Measurements from ENCODE around the gene ASZ1.

ASZ1 gene

DNA sequence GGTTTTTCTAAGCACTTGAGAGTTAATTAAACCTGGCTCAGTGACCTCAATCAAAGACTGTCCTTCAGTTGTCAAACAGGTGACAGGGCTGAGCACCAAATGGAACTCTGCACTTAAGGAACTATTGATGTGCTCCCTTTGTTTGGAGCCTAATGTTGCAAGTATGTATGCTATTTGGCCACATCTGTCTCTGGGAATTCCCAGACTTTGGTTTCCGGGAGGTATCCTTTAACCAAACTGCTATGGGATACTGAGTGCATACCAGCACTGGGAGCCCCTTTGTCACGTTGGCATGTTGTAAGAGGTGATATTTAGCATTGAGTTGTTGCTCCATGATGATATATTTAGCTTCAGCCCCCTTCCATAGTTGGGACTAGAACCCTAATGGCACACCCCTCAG is 25.2 kb downstream of the ASZ1 start:
- no peak for DNase-seq (ENCODE audit: low read depth)

DNA sequence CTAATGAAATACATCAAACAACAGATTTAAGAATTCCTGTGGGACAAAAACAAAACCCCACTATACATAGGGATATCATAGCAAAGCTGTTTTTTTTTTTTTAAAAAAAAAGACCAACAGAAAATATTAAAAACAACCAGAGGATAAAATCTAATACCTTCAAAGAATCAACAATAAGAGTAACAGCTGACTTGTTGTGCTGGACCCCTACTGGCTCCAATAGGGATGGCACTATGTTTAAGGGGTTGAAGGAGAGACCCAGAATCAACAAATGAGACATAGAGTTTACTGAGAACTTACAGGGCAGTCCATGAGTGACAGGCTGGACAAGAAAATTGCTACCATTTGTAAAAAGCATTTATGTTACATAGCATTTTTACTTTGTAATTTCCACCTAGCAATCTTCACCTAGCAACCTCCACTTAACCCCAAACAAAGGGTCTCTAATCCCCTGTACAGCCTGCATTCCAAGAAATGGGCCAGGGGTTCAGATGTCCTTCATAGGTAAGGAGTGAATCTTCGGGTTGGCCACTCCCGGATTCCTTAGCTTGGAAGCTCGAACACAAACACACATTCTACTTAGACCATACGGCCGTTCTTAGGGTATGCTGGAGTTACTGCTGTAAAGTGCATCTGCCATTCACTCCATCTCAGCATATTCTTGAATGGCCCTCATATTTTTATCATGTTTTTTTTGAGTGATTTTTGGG is 25.8 kb downstream of the ASZ1 start:
- DNase-seq (ENCODE audit: low read depth), result no peak

DNA sequence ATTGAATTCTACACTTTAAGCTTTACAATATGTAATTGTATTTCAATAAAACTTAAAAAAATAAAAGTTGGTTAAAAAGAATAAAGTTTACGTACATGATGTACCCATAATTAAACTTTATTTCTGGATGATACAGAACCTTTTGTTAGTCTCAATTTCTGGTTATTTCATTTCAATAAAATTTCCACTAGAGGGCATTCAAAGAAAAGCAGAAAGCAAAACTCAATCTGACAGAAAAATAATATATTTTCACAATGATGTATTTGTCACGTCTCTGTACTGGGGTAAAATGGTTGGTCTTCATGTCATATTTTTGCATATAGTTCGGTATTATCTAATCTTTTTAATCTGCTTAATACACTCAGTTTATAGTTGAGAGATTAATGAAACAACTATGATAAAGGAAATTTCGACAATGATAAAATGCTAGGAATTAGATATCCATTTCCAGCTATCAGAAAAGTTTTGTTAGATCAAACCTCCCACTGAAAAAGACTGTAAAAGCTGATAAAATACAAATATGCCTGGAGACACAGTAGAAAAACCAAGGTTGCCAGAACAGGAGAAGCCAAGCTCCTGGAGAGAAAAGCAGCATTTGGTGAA is 27.4 kb downstream of the ASZ1 start:
- no peak for DNase-seq (ENCODE audit: low read depth)

DNA sequence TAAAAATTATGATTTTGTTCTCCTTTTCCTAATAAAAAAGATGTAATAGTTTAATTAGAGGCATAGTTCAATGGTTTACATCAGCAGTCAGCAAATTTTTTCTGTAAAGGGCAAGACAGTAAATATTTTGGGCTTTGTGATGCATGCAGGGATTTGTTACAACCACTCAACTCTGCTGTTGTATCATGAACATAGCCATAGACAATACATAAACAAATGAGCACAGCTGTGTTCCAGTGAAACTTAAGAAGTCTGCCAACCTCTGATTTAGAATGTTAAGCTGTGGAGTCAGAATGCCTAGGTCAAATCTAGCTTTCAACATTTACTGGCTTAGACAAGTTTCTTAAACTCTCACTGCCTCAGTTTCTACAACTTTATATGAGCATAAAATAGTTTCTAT is 31.6 kb downstream of the ASZ1 start:
- DNase-seq (ENCODE audit: low read depth), result no peak

DNA sequence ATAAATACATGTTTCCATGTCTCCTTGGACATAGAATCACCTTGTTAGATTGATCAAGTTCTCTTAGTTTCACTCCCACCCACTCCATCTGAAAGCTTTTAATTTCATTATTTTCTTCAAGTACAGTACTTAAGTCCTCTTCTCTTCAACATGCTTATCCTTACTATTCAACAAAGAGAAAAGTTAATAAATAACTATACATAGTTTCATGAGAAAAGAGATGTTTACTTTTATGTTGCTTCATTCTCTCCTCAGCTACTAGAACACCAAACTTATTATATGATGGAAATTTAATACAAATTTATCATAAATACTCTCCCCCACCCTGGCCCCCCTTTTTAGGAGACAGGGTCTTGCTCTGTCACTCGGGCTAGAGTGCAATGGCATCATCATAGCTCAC is 33.5 kb downstream of the ASZ1 start:
- DNase-seq (ENCODE audit: low read depth), result no peak

DNA sequence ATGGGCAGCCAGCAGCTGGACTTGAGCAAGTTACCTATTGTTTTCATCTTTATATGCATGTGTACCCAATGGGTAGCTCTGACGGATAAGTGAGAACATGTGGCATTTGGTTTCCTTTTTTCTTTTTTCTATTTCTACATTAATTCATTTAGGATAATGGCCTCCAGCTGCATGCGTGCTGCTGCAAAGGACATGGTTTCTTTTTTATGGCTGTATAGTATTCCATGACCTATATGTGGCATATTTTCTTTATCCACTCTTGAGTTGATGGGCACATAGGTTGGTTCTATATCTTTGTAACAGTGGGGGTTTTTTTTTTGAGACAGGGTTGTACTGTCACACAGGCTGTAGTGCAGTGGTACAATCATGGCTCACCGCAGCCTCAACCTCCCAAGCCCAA is 37.4 kb downstream of the ASZ1 start:
- DNase-seq (ENCODE audit: low read depth), result no peak

DNA sequence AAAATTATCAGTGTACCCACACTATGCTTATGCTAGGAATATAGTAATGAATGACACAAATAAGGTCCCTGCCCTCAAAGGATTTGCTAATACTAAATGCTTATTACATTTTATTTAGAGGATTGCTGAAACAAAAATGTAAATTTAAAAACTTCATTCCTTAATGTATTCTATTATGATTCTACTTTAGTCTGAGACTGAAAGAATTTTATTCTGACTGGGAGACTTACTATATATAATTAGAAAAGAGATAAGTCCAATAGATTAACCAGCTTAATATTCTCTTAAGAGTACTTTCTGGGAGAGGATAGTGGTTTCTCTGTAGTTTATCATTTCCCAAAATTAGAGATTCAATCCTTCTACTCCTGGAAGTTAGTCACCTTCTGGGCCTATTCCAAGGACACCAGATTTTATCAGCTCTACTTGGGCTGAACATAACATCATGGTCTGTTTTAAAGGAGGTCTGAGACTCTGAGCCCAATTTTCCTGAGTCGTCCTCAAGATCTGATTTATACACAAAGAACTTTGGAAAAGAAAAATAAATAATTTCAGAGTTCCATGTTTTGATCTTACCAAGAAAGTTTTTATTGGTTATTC is 41.1 kb downstream of the ASZ1 start:
- DNase-seq (ENCODE audit: low read depth), result no peak

DNA sequence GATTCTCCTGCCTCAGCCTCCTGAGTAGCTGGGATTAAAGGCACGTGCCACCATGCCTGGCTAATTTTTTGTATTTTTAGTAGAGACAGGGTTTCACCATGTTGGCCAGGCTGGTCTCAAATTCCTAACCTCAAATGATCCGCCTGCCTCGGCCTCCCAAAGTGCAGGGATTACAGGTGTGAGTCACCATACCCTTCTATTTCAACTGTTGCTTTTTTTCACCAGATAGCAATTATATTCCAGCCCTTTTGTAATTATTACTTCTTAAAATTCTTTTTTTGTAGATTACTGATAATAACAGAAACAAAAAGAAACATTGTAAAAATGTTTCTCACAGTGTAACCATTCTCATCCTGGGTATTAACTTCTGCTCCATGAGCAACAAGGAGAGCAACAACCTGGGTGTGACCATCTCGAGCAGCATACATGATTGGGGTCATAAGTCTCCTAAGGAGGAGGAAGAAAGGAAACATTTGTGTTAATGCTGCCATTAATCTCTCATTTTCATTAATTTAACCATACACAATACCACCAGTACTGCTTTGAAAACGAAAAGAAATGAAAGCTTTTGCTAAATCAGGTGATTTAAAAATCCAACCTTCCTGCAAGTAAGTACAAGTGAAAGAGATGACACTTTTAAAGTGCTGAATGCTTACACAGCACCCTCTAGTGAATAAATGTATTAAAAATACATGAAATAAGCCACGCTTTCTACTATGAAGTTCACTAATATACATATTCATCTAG is 41.8 kb downstream of the ASZ1 start:
- DNase-seq (ENCODE audit: low read depth), result no peak

DNA sequence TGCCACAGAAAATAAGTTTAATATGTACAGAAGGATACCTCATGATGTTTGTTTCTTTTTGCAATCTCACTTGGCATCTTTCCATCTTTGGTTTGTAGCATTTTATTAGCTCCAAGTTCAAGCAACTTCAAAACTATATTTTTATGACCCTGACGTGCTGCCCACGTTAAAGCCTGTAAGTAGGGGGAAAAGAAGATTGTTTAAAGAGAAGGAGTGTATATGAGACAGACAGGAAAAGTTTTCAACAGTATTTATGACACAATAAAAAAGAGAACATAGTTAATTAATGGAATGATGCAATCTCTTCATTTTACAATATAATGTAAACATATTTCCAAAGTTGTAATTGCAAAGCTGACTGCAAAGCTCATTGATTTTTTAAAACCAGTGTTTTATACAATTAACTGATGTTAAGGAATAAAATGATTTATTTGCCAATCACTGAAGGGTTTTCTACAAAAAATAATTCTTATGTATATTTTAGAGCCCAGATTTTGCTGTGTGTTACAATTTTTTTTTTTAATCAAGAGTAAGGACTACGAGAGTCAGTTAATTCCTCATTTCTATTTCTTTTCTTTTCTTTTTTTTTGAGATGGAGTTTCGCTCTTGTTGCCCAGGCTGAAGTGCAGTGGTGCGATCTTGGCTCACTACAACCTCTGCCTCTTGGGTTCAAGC is 42.5 kb downstream of the ASZ1 start:
- no peak for DNase-seq (ENCODE audit: low read depth)

DNA sequence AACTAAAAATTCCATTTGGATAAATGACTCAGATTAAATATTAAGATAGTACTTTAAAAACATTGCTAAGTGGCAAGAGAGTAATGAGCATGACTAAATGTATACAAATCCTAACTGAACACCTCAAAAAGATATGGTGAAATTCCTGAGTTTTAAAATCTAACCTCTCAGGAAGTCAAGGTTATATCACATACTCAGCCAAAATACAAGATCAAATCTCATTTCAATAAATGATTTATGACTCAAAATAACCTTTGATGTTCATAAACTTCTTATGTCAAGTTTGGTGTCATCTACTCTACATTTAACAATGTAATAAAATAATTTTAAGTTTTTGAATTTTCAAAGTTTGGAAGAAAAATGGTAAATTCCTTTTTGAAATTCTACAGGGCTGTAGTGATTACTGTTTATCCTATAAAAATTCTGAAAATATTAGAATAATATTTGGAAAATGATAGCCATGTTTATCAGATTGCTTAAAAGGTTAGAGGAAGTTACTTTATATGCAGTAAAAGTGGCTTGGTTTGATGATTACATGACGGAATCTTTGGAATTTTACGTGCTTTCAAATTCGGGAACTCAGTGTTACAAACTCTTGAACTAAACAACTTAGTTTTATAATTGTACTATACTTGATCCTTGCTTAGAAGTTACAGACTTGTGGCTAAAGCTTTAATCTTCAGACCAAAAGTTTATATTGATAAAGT is 43.7 kb downstream of the ASZ1 start:
- DNase-seq (ENCODE audit: low read depth), result no peak

DNA sequence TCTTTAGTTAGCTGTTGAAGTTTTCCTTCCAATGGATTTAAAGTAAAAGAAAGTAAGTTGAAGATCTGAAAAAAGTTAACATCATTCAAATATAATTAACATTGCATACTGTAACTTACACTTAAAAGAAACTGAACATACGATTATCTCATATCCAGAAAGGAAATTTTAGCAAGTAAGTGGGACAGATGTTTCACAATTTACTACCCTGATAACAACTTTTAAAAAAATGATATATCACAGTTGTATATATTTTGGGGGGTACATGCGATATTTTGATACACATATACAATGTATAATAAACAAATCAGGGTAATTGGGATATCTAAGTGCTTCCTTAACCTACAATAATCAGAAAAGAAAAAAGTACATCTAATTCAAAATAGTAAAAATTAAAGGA is 44.2 kb downstream of the ASZ1 start:
- no peak for DNase-seq (ENCODE audit: low read depth)

DNA sequence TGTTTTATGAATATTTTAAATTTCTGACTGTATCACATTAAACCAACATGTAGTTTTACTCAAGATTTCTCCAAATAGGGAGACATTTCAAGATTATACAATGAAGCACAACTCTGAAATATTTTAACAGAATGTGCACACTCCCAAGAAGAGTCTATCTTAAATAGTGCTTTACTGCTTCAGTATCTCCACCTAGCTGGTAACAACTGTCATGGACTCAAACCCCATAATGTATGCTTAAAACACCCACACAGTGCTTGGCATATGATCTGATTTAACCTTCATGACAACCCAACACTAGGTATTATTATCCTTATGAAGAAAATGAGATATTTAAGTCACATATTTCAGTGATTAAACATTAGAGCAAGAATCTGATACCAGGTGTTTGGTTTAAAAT is 45.9 kb downstream of the ASZ1 start:
- DNase-seq (ENCODE audit: low read depth), result no peak

DNA sequence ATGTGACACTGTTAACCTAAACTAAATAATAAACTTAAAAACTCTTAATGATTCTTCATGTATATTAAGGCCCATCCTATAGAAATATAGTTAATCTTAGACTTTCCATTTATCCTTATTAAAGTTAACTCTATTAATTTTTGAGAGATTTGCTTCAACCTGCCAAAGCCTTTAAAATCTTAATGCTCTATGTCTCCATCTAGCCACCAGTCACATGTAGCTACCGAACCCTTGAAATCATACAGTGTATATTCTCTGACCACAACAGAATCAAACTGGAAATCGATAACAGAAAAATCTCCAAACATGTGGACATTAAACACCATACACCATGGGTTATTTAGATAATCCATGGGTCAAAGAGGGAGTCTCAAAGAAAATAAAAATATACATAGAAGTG is 51.9 kb downstream of the ASZ1 start:
- DNase-seq (ENCODE audit: low read depth), result no peak

DNA sequence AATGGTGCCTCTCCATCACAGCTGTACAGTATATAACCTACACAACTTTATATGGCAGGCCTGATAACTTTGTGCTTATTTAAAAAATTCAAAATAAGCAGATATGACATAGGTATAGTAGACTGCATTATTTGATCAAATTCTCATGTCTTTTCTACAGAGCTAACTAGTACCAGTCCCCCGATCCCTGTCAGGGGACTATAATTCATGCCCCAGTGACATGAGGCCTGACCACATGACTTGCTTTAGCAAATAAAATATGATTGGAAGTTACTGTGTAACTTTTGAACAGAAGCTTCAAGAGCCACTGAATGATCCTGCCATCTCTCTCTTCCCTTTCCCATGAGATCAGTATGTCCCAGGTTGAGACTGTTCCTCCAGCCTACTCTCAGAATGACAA is 55.2 kb downstream of the ASZ1 start:
- DNase-seq (ENCODE audit: low read depth), result no peak

DNA sequence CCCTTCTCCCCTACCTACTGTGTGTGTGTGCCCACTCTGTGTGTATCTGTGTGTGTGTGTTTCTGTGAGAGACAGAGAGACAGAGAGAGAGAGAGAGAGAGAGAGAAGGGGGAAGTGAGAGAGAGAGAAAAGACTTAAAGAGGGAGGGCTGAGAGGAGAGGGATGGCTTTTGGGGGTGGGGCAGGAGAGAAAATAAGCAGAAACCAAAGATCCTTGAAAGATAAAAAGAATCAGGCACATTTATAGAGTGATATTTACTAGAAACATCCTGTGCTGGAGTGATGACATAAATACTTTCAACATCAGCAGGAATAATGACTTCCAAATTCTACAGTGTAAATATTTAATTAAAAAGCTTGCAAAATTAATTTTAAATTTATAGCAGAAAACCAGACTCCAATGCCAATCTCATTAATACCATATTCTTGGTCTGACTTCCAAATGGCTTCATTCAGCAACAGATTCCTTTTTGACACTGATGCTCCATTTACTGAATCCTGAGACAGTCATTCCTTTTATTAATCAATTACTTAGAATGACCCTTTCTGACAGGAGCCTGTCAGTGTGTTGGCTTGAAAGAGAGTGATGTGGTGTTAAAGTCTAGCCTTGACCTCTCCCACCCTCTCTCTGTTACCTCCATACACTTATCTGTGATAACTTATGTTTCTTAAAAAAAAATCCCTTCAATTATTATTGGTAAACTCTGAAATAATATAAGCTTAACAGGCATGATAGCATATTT is 62.8 kb downstream of the ASZ1 start:
- DNase-seq (ENCODE audit: low read depth), result no peak

DNA sequence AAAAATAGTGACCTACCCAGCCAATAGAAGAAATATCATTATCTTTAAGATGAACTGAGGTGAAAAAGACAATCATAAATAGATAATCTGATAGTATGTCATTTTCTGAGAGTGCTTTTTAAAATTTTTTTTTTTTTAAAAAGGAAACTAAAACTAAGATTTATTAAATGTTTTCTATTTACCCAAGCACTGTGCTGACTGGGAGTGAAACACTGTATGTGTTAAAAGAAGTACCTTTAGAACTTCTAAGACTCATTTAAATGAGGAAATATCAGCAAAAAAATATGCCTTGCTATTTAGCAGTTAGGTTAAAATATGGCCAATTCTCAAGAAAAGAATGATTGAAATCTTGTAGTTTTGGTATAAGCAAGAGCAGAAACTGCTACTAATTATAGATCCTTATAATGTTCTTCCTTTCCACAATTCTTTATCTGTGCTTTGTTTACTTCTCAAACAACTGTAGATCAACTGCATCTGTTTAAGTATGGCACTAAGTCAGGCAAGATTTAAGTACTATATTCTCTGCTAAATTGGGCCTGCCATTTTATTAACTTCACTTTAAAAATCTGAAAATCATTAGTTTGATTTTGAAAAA is 64.9 kb downstream of the ASZ1 start:
- no peak for DNase-seq (ENCODE audit: low read depth)

DNA sequence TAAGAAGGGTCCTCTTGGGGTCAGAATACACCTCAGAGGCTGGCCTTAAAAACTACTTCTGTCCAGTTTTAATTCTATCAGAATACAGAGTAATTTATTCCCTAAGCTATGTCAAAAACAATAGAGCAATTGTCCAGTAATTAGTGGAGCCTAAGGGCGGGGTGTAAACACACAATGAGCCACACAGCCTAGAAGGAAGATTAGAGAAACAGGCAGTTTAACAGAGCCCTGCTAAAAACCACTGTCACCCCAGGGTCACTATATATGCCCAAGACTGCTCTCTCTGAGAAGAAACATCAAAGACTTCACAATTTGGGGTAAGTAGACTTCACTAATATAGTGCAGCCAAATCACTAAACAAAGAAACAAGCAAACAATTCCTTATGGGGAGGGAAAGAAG is 77.3 kb downstream of the ASZ1 start:
- DNase-seq (ENCODE audit: low read depth), result no peak

DNA sequence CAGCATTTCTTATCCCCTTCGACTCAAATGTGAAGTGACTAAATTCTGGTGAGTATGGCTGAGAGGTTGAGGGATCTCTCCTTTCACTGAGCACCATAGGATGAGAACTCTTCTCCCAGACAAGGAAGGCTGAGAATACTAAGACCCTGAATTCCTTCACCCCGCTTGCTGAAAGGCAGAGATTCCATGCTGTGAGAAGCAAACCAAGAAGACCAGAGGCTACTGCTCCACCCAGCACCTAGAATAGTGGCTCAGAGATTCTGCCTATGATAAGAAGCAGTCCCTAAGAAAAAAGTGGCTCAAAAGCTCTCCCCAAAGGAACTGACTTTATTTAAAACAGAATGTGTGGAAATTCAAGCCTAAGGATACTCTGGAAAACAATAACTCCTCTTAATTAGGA is 77.7 kb downstream of the ASZ1 start:
- DNase-seq (ENCODE audit: low read depth), result no peak

DNA sequence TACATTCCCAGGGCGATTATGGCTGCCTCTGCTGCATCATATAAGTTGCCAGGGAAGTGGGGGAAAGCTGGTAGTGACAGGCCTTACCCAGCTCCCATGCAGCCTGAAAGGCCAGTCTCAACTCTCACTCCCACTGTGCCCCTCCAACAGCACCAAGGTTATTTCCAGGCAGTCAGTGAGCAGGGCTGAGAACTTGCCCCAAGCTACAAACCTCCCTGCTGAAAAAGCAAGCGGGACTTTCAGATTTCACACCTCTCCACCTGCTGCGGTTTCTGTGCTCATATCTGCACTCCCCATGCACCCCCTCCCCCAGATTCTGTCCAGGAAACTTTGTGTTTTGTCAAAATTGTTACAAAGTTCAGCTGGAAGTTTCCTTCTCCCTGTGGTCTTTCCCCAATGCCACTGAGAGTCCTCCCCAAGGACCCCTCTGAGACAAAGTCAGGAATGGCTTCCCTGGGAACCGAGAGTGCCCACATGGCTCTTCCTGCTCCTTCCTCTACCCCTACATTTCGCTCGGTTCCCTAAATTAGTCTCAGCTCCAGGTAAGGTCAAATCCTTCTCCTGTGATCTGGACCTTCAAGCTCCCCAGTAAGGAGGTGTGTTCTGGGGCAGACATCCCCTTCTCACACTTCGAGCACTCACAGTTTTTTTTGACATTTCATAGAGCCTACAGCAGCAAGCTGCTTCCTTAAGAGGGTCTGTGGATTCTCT is 79.2 kb downstream of the ASZ1 start:
- no peak for DNase-seq (ENCODE audit: low read depth)

DNA sequence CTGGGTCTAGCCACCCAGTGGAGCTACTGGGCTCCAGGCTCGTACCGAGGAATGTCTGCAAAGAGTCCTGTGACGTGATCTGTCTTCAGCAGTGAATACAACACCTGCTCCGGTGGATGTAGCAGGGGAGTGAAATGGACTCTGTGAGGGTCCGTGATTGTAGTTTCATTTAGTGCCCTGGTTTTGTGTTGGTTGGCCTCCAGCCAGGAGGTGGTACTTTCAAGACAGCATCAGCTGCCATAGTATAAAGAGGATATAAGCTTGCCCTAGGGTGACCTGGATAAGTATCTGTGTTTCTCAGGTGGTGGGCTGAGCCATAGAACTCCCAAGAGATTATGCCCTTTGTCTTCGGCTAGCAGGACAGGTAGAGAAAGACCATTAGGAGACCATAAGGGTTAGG is 79.8 kb downstream of the ASZ1 start:
- no peak for DNase-seq (ENCODE audit: low read depth)

Data from activated T-cell treated with anti-CD3 and anti-CD28 coated beads for 48 hours (primary cell).